ENCODE measurements around the gene RTL3.

The RTL3 gene

GRCh38 chrX:78618987-78619386 is 40.1 kb downstream of the RTL3 start:
- DNase-seq (ENCODE audit: low spot score): no peak

GRCh38 chrX:78614264-78614663 is 44.9 kb downstream of the RTL3 start:
- DNase-seq (ENCODE audit: low spot score): no peak
